Femur (tissue), 1 donor: Measurements from ENCODE around the gene CCDC137.

Source experiments
- DNase-seq: peaks from one replicate; pipeline ENCODE4 v3.0.0-alpha.2; 2017

CCDC137 gene

GRCh38 chr17:81702934-81703746 lies 36.6 kb downstream of the CCDC137 start, which contains the start of gene MRPL12:
Gene MRPL12 (plus strand): TSS chr17:81703367. CDS start chr17:81703502, 135 bp downstream.
- peak; percentile 96 for DNase-seq

DNA sequence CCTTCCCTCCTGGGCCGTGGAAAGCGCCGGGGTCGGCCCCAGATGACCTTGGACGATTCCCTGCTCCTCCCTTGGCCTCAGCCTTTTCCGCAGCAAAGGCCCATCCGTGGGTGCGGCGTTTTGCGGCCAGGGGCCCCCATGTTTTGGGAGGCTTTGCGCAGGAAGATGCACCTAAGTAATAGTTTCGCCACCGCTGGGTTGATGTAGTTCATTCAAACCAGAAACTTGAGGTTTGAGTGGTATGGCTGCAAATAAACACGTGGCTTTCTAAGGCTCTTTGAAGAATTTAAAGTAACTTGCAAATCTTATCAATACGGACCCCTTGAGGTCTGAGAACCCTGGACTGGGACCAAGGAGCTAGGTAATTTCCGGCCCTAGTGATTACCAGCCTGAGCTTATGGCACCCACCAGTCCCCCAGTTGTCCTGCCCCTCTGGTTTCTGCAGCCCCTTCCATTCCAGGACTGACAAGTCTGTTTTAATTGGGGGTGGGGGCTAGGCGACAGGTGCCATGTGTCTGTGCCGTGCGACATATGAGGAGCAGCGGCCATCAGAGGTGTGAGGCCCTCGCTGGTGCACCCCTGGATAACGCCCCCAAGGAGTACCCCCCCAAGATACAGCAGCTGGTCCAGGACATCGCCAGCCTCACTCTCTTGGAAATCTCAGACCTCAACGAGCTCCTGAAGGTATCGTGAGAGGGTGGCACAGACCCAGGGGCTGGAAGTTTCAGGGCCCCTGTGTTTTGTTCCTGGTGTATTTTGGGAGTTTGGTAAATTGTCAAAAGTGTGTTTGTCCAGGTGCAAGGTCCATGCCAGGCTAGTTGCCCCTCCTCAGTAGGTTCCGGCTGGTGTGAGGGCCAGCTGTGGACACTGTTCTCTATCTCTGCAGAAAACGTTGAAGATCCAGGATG lies 37.5 kb downstream of the CCDC137 start:
- no peak for DNase-seq

GRCh38 chr17:81705518-81706231 lies 39.1 kb downstream of the CCDC137 start:
- DNase-seq: no peak

- DNase-seq: no peak
Measured at GRCh38 chr17:81706232-81706611, 39.7 kb downstream of the CCDC137 start.

- DNase-seq: no peak
Measured at GRCh38 chr17:81706757-81707624, 40.5 kb downstream of the CCDC137 start.

GRCh38 chr17:81707725-81708646 lies 41.4 kb downstream of the CCDC137 start:
- DNase-seq: no peak

- no peak for DNase-seq
Measured at GRCh38 chr17:81708739-81709185, 42.2 kb downstream of the CCDC137 start.

GRCh38 chr17:81710514-81711308 lies 44.2 kb downstream of the CCDC137 start:
- DNase-seq: no peak

DNA sequence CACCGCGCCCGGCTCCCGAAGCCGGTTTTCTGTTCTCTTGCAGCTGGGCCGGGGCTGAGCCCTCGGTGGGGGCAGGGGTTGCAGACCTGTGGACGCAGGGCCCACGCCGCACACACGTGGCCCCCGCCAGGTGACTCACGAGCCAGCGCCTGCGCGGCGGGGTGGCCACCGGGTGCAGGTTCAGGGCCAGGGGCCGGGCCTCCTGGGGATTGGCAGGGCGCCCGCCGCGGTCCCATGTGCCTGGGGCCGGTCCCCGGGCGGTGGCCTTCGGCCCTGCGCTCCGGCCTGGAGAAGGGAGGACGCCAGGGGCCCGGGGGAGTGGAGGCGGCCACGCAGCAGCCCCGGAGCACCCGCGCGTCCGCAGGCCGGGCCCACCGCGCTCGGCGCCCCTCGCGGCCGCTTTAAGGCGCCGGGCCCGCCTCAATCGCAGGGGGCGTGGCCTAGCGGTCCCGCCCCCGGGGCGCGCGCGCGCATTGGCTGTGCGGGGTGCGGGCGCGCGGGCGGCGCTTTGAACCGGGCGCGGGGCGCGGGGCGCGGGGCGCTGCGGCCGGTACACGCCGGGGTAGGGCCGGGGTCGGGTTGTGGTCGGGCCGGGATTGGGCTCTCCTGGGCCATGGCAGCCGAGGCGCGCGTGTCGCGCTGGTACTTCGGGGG lies 45.4 kb downstream of the CCDC137 start, which contains the start of gene SLC25A10:
Gene SLC25A10 (plus strand): TSS at position 471 of the 654 bp plus-strand sequence. CDS start 143 bp downstream, at position 614.
- peak; percentile 68 for DNase-seq

GRCh38 chr17:81712468-81713003 lies 46.0 kb downstream of the CCDC137 start:
- no peak for DNase-seq

GRCh38 chr17:81713004-81713555 lies 46.5 kb downstream of the CCDC137 start:
- no peak for DNase-seq

- no peak for DNase-seq
Measured at GRCh38 chr17:81713556-81714411, 47.2 kb downstream of the CCDC137 start.

GRCh38 chr17:81714412-81715106 lies 48.0 kb downstream of the CCDC137 start:
- DNase-seq: no peak

GRCh38 chr17:81715107-81715871 lies 48.8 kb downstream of the CCDC137 start:
- DNase-seq: no peak

DNA sequence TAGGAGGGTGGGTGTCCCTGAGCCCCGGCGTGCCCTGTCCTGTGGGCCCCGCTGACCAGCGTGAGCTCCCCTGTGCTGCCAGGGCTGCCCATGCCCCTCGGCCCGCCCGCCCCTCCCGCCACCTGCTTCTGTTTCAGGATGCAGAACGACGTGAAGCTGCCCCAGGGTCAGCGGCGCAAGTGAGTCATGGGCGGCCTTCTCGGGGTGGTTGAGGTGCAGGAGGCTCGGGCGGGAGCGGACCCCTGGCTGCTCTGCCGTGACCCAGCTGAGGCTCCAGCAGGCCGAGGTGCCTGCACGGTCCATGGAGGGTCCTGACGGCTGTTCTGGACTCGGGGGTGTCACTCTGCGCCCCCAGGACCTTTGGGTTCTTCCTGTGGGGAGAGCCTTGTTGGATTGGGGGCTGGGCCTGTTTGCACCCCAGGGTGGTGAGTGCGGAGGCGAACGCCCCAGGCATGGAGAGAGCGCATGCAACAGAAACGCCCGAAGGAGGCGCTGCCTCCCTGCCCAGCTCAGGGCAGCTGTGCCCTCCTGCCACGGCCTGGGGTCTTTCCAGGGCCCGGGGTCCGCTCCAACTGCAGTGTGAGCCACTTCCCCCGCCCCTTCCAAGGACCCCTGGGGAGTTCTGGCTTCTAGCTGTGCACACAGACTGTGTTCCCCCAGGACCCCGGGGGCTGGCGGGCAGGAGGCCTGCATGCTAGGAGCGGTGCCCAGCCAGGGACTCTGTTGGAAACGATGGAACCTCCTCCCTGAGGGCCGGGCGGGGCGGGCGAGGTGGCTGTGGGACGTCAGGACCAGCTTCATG lies 49.5 kb downstream of the CCDC137 start:
- DNase-seq: no peak
